RKO (cell line): Measurements from ENCODE around the gene RPRM.
"Not testable (repeated sequence)": the region's sequence is repeated elsewhere in the genome, so short reads cannot be mapped to it uniquely, and the experiment has no call there.

ENCODE experiments used
- DNase-seq: peaks from one replicate; pipeline ENCODE4 v3.0.0-alpha.2; 2016; ENCODE audit warnings: low spot score

Gene RPRM

GRCh38 chr2:153455861-153456260 lies 22.7 kb downstream of the RPRM start:
- DNase-seq = no peak

- no peak for DNase-seq
These were observed 23.2 kb downstream of the RPRM start for GRCh38 chr2:153455403-153455802.

GRCh38 chr2:153451611-153452010 lies 27.0 kb downstream of the RPRM start:
- DNase-seq = no peak

- no peak for DNase-seq
These were observed 35.5 kb downstream of the RPRM start for GRCh38 chr2:153443106-153443505.

GRCh38 chr2:153442616-153443015 lies 35.9 kb downstream of the RPRM start:
- not testable (repeated sequence) for DNase-seq

- DNase-seq = not testable (repeated sequence)
These were observed 38.5 kb downstream of the RPRM start for GRCh38 chr2:153440090-153440489.

- no peak for DNase-seq
These were observed 45.2 kb downstream of the RPRM start for GRCh38 chr2:153433403-153433802.

GRCh38 chr2:153432381-153432780 lies 46.2 kb downstream of the RPRM start:
- no peak for DNase-seq

- no peak for DNase-seq
These were observed 47.4 kb downstream of the RPRM start for GRCh38 chr2:153431114-153431513.
